Coronary artery (tissue), 2 donors: ENCODE data around the gene ZNF140.

ENCODE experiments used
- DNase-seq: peaks from one replicate; pipeline ENCODE4 v3.0.0-alpha.2; 2017; ENCODE audit warnings: low spot score
- H3K27ac ChIP-seq, 2 donors: fragments of 200-600 bp; sonication (generic); one replicate each; pipeline ENCODE4 v1.5.1; 2016 to 2019
- H3K4me3 ChIP-seq: fragments of 200-600 bp; sonication (generic); 2 replicates; pipeline ENCODE4 v1.5.1; 2016; ENCODE audit warnings: mild to moderate bottlenecking, moderate library complexity
- TF ChIP-seq, protein P1 (sequence below): fragments of 200-600 bp; sonication (generic); IDR thresholded peaks from one replicate; pipeline ENCODE4 v1.5.1; 2019; ENCODE audit warnings: antibody characterized with exemption

The ZNF140 gene

DNA sequence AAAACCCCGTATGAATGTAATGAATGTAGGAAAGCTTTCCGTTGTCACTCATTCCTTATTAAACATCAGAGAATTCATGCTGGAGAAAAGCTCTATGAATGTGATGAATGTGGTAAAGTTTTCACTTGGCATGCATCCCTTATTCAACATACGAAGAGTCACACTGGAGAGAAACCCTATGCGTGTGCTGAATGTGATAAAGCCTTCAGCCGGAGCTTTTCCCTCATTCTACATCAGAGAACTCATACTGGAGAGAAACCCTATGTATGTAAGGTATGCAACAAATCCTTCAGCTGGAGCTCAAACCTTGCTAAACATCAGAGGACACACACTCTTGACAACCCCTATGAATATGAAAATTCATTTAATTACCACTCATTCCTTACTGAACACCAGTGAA, 25.5 kb downstream of the ZNF140 start:
- Histone ChIP-seq H3K4me3 (peak overlapping the region; percentile 35), H3K27ac (no peak overlapping the region)
- TF ChIP-seq, protein P1, sequence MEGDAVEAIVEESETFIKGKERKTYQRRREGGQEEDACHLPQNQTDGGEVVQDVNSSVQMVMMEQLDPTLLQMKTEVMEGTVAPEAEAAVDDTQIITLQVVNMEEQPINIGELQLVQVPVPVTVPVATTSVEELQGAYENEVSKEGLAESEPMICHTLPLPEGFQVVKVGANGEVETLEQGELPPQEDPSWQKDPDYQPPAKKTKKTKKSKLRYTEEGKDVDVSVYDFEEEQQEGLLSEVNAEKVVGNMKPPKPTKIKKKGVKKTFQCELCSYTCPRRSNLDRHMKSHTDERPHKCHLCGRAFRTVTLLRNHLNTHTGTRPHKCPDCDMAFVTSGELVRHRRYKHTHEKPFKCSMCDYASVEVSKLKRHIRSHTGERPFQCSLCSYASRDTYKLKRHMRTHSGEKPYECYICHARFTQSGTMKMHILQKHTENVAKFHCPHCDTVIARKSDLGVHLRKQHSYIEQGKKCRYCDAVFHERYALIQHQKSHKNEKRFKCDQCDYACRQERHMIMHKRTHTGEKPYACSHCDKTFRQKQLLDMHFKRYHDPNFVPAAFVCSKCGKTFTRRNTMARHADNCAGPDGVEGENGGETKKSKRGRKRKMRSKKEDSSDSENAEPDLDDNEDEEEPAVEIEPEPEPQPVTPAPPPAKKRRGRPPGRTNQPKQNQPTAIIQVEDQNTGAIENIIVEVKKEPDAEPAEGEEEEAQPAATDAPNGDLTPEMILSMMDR: no peak
- no peak for DNase-seq

DNA sequence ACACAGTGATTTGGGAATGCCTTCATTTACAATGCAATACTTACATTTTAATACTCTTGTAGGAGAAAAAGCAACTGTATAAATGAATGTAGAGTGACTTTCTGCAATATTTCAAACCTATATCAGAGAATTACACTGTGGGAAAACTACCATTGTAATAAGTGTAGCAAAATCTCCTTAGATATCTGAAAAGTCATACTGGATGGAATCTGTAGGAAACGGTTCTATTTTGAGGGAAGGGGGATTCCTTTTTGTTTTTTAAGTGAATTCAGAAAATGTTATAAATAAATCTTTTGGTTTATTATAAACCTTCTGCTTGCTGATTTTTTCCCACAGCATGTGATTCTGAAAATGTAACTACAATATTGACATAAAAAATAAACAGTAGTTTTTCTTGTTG, 26.4 kb downstream of the ZNF140 start:
- H3K27ac ChIP-seq: no peak overlapping the region
- no peak for DNase-seq
- H3K4me3 ChIP-seq: peak overlapping the region; percentile 32
- TF ChIP-seq, protein P1: no peak

DNA sequence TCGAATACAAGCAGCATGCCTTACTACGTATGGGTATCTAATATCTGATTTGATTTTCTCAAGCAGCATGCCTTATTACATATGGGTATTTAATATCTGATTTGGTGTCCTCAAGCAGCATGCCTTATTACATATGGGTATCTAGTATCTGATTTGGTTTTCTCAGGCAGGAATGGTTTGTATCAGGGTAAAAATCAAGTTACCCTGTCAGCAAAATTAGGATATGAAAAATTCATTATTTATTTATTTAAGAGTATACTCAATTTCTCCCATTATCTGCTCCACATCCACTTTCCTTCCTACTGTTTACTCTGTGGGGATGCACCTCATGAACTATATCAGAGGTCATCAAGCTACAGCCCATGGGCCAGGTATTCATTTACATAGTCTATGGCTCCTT, 27.4 kb downstream of the ZNF140 start:
- DNase-seq: no peak
- Histone ChIP-seq H3K27ac (no peak overlapping the region), H3K4me3 (peak overlapping the region; percentile 27)
- TF ChIP-seq, protein P1: no peak

DNA sequence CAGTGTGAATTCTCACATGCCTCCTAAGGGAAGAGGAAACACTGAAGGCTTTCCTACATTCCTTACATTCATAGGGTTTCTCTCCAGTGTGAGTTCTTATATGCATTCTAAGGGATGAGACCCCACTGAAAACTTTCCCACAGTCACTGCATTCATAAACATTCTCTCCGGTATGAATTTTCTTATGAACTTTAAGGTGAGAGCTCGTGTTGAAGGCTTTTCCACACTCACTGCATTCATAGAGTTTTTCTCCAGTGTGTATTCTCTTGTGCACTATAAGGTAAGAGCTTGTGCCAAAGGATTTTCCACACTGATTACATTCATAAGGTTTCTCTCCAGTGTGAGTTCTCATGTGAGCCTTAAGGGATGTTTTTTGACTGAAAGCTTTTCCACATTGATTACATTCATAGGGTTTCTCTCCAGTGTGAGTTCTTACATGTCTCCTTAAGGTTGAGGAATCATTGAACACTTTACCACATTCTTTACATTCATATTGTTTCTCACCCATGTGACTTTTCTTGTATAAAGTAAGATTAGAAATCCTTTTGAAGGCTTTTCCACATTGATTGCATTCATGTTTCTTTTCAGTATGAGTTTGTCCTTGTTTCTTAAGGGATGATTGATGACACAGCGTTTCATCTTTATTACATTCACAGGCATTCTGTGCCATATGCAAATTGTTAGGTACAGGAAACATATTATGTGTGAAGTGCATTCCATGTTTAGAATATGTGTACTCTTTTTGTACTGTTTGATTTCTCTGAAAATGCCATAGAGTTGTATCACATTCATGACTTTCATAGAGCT, 39.9 kb downstream of the ZNF140 start:
- Histone ChIP-seq H3K4me3 (peak overlapping the region; percentile 21), H3K27ac (no peak overlapping the region)
- TF ChIP-seq, protein P1: no peak
- no peak for DNase-seq

DNA sequence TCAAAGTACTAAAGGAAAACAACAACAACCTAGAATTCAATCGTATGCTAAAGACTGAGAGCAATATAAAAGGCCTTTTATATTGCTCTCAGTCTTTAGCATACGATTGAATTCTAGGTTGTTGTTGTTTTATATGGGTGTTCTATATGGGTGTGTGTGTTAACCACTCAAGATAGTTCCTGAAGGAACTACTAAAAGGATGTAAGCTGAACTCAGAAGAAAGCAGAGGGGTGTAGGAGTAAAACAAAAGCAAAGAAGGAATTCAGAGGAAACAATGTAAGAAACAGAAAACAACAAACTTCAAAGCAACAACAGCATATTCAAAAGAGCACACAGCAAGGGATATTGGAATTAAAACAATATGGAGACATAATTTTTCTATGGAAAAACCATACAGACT, 44.0 kb downstream of the ZNF140 start:
- TF ChIP-seq, protein P1: no peak
- DNase-seq: no peak
- H3K4me3 ChIP-seq: no peak overlapping the region
- no peak overlapping the region for H3K27ac ChIP-seq

DNA sequence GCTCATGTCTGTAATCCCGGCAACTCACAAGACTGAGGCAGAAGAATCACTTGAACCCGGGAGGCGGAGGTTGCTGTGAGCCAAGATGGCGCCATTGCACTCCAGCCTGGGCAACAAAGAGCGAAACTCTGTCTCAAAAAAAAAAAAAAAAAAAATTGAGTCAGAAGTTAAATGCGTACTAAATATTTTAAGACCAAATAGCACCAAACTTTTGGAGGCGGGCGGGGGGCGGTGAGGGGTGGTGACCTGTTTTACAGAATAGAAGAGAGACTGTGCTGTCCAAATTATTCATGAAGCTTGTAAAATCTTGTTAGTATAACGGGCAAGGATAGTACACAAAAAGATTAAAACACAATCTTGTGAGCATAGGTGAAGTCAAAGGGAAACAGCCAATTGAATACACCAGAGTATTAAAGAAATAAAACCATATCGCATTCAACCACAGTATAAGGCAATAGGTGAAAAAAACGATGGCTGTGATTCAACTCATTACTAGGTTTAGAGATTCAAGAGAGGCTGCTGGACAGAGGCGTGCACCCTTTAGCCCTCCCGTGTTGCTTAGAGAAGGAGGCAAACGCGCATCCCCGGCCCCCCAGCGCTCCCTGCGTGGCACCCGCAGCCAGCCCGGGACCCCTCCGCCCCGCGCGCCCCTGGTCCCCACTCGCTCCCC, 48.8 kb downstream of the ZNF140 start:
- Histone ChIP-seq H3K27ac (peak overlapping the region; percentile 73 to 97), H3K4me3 (peak overlapping the region; percentile 90)
- no peak for DNase-seq
- TF ChIP-seq, protein P1: no peak
